Activated T-cell treated with anti-CD3 and anti-CD28 coated beads, Interleukin-2, amount 50 U/mL, for 48 hours (primary cell): ENCODE data around the gene BTRC.

ENCODE experiments used
- DNase-seq, 2 experiments: peaks; one replicate each; pipeline ENCODE4 v3.0.0-alpha.2; 2020

Gene BTRC

GRCh38 chr10:101487399-101487798 lies 133.4 kb downstream of the BTRC start:
- DNase-seq: no peak

DNA sequence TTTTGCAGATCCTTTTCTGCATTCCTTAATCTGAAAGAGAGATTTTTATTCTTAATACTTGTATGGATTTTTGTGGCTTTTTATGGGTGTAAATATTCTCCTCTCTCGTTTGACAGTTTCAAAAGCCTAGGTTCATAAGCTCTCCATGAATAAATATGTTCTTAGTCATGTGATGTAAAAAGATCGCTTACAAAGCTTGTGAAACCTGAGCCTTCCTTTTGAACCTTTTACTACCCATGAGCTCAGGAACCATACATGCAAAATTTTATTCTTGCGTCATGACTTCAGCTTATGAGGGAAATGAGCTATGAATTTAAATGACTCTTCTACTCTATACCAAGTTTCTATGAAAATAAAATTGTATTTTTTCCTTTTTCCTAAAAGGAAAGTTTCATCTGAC lies 135.4 kb downstream of the BTRC start:
- DNase-seq: no peak

GRCh38 chr10:101490026-101490425 lies 136.1 kb downstream of the BTRC start:
- DNase-seq: no peak

DNA sequence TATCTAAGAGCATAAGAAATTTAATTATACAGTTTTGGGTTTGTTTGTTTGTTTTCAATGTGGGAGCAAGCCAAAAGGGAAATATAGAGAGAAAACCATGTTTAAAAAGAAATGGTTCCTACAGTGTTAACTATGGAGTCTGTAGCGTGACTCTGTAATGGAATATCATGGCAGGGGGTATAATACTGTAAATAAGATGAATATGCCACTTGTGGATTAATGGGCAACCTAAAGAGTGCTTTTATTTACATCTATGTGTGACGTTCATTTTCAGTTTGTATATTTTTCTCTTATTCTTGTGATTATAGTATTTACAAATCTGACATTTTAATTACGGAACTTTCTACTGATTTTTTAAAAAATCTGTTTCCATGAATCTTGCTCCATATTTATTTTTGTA lies 138.2 kb downstream of the BTRC start:
- no peak for DNase-seq

DNA sequence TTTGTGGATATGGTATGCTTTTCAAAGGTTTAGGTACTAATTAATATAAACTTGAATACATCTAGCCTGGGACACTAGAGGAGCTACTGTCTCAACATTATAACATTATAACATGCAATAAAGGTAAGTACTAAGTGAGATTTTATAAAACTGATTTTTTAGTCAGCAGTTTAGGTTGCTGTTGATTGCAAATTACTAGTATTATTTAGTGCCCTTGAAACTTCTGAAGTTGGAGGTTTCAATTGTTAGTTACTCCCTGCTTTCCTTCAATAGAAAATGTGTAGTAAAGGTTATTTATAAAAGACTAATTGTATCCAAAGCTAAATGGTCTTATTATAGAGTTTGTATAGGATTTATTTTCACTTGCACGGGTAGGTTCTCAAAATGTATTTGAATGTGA lies 138.8 kb downstream of the BTRC start:
- no peak for DNase-seq

GRCh38 chr10:101493249-101493648 lies 139.3 kb downstream of the BTRC start:
- DNase-seq: no peak

GRCh38 chr10:101493782-101494281 lies 139.9 kb downstream of the BTRC start:
- no peak for DNase-seq

- no peak for DNase-seq
These were observed 140.7 kb downstream of the BTRC start for GRCh38 chr10:101494650-101495049.

- DNase-seq: no peak
These were observed 141.5 kb downstream of the BTRC start for GRCh38 chr10:101495324-101495925.

GRCh38 chr10:101504438-101504837 lies 150.5 kb downstream of the BTRC start:
- DNase-seq: no peak

- DNase-seq: no peak
These were observed 153.1 kb downstream of the BTRC start for GRCh38 chr10:101506829-101507661.

DNA sequence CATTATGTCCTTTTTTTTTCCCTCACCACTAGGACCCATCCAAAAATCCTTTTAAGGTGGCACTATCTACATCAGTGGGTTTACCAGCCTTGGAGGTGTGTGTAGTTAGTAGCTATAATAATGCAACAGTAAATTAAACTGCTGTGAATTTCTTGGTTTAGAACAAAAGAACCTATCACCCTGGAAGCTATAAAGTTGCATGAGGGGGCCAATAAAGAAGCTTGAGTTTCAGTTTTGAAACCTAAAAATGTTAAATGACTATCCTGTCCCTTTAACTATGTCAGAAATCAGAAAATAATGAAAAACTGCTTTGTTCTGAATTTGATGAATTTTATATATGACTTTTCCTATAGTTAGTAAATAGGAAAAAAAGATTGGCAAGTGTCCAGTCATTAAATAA lies 153.9 kb downstream of the BTRC start:
- DNase-seq: no peak

- no peak for DNase-seq
These were observed 158.0 kb downstream of the BTRC start for GRCh38 chr10:101511938-101512337.

DNA sequence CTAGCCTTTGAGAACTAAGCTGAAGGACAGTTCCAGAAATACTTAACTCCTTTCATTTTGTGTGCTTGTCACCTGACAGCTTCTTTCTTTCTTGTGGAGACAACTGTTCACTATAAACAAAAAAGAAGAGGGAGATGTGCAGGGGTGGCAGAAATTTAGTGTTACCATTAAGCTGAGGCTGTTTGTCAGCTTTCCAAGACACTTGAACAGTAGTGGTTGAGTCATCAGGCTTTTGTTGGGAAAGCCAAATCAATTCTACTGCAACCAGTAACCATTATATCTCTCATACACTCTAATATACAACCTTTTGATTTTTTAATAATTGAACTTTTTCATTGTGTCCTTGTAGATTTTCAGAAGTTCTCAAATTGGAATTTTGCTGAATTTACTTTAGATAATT lies 158.8 kb downstream of the BTRC start:
- DNase-seq: no peak

GRCh38 chr10:101513733-101514132 lies 159.8 kb downstream of the BTRC start:
- no peak for DNase-seq

DNA sequence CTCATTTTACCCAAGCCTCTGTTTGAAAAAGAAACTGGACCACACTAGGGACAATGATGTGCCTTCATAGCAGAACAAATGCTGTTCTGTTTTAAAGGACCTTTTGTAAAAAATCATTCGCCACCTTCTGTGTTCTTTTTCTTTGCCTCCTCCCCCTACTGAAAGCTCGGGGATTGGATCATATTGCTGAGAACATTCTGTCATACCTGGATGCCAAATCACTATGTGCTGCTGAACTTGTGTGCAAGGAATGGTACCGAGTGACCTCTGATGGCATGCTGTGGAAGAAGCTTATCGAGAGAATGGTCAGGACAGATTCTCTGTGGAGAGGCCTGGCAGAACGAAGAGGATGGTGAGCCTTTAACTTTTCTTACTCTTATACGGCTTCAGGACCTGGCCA lies 171.9 kb downstream of the BTRC start:
- no peak for DNase-seq

DNA sequence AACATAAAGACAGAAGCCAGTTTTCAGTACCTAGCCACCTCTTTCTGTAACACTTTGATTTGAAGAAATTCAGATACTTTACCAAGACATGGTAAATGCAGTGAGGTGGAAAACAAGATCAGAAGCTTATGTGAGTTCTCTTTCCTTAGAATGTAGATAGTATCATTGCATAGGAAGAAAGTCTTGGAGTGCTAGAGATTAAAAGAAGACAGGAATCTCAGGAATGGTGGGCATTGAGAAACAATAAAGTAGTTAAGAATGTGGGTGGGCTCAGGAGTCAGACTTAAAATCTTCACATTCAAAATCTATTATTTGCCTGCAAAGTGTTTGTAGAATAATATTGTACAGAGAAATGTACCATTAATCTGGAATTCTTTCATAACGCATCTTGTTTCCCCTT lies 175.2 kb downstream of the BTRC start:
- no peak for DNase-seq

GRCh38 chr10:101529725-101530553 lies 176.0 kb downstream of the BTRC start:
- DNase-seq: no peak

- DNase-seq: no peak
These were observed 182.0 kb downstream of the BTRC start for GRCh38 chr10:101535949-101536348.

- DNase-seq: no peak
These were observed 182.8 kb downstream of the BTRC start for GRCh38 chr10:101536800-101537199.

DNA sequence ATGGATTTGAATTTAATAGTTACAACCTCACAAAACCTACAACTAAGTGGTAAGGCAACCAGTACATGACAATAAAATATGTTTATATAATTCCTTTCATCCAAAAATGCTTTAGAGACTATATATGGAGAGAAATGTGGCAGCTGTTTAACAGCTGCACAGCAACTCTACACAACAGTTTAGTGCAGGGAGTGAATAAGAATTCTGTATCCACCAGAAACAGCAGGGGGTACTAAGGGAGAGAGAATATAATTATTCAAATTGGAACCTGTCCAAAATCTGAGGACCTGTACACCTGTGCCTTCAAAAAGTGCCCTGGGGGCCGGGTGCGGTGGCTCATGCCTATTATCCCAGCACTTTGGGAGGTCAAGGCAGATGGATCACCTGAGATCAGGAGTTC lies 184.5 kb downstream of the BTRC start:
- DNase-seq: no peak

GRCh38 chr10:101545898-101546297 lies 191.9 kb downstream of the BTRC start:
- no peak for DNase-seq

GRCh38 chr10:101550965-101551364 lies 197.0 kb downstream of the BTRC start:
- no peak for DNase-seq

- no peak for DNase-seq
These were observed 198.5 kb downstream of the BTRC start for GRCh38 chr10:101552442-101552841.
